Adrenal gland (tissue), 12 donors: ENCODE measurements around the gene MYLK4. TPM values are rescaled to one million over a fixed set of nuclear protein-coding genes. Genes with fewer than 3 reads are reported as not detected.

ENCODE experiments used
- DNase-seq, 7 donors: peaks; one replicate each; pipeline ENCODE4 v3.0.0-alpha.2; 2019 to 2020
- H3K27ac ChIP-seq, 5 donors: fragments of 200-600 bp; sonication (generic) in 4 of 5; 1 replicate in 3 of 5; 2 replicates in 2 of 5; pipeline versions ENCODE4 v1.5.1 to v1.8.0; 2016 to 2020; ENCODE audit warnings: mild to moderate bottlenecking in 1 of 5
- H3K27me3 ChIP-seq: fragments of 200-600 bp; 2 replicates; pipeline ENCODE4 v1.8.0; 2021
- H3K36me3 ChIP-seq, 2 donors: fragments of 200-600 bp; replicated peaks in 1 of 2; 1 replicate in 1 of 2; 2 replicates in 1 of 2; pipeline versions ENCODE4 v1.5.1 to v1.8.0; 2018 to 2022
- H3K4me1 ChIP-seq, 2 donors: fragments of 200-600 bp; replicated peaks in 1 of 2; 1 replicate in 1 of 2; 2 replicates in 1 of 2; pipeline versions ENCODE4 v1.5.1 to v1.8.0; 2018 to 2021
- H3K4me3 ChIP-seq, 4 donors: fragments of 200-600 bp; sonication (generic) in 3 of 4; one replicate each; pipeline ENCODE4 v1.5.1; 2016 to 2018
- H3K9me3 ChIP-seq, 3 donors: fragments of 200-600 bp; sonication (generic) in 1 of 3; replicated peaks in 1 of 3; 1 replicate in 2 of 3; 2 replicates in 1 of 3; pipeline versions ENCODE4 v1.5.1 to v1.8.0; 2016 to 2021
- CTCF ChIP-seq, 6 experiments: fragments of 450-650 bp in 4 of 6; fragments of 200-600 bp in 2 of 6; sonication (generic) in 1 of 6; IDR thresholded peaks; 1 replicate in 5 of 6; 2 replicates in 1 of 6; pipeline versions ENCODE4 v1.5.1 to v1.8.0; 2016 to 2021; ENCODE audit warnings: antibody characterized with exemption in 6 of 6, mild to moderate bottlenecking in 2 of 6, moderate library complexity in 1 of 6
- POLR2A ChIP-seq, 2 donors: fragments of 450-650 bp; IDR thresholded peaks; one replicate each; pipeline ENCODE4 v1.6.1; 2017; ENCODE audit warnings: antibody characterized with exemption in 2 of 2, mild to moderate bottlenecking in 2 of 2, moderate library complexity in 1 of 2
- WGBS, 4 donors: extraction: QIAGEN DNeasy Blood & Tissue Kit in 2 of 4; methylation state at CpG; one replicate each; pipeline versions ENCODE4 v1.1.5 to v1.1.7; 2013 to 2017; 5-methylcytosine and 5-hydroxymethylcytosine counted together
- intact Hi-C, 2 donors: fragments of 100-400 bp; cut with DNase I; formaldehyde crosslinking; loops; one replicate each; pipeline versions ENCODE4 v1.14.1 to v1.15.0; 2022 to 2023
- polyA plus RNA-seq, 3 donors: library from polyadenylated mRNA; stranded (reverse); fragments of 200-250 nt in 2 of 3; fragments of 350-450 nt in 1 of 3; fragmentation: Illumina TruSeq in 1 of 3; extraction: RNeasy Lipid Tissue Mini Kit (QIAGEN cat#74804) in 1 of 3; gene quantifications; one replicate each; pipeline ENCODE4 v1.2.3, GENCODE V29; 2013 to 2014
- total RNA-seq, 9 donors: library from RNA; depleted of rRNA in 4 of 9; stranded (reverse); fragments of >200 nt in 4 of 9; fragments of 120-200 nt in 1 of 9; fragmentation: NEBNext Ultra II Directional in 1 of 9; extraction: Animal tissue kit (Norgen Biotek cat#: 25700) in 1 of 9; gene quantifications; one replicate each; pipeline versions ENCODE4 v1.1.0 to v1.2.4, GENCODE V29; 2013 to 2023
- donor health status: healthy with polysubstance abuse.
- donor health status: Bipolar disorder and iron deficiency.
- donor health status: DM: yes; HTN: yes; CAD: no.
- donor health status: DM: no; HTN: no; CAD: no.
- donor health status: DM: no; HTN: no; CAD: no.
- donor health status: DM: yes; HTN: yes; CAD: no.

The MYLK4 gene
- total and polyA plus RNA-seq, 12 donors = 0.35 to 0.90 (median 0.68) TPM

- Histone ChIP-seq H3K27me3 (no peaks in the 10 kb centered on the region), H3K27ac (no peak overlapping the region), H3K4me3 (no peak overlapping the region), H3K9me3 (no peaks in the 10 kb centered on the region), H3K36me3 (no peaks in the 10 kb centered on the region), H3K4me1 (no peaks in the 10 kb centered on the region)
- intact Hi-C loops = no loop called here
- WGBS, 4 donors = 90 to 95% (median 93%) methylated on average over 18 of the region's 18 CpGs
- TF ChIP-seq POLR2A (IDR thresholded peaks at IDR 0.05) (no peak), CTCF (IDR thresholded peaks at IDR 0.05) (no peak)
- DNase-seq = no peak
Measured at GRCh38 chr6:2684103-2684749, 66.5 kb downstream of the MYLK4 start.

- intact Hi-C loops = no loop called here
- TF ChIP-seq POLR2A (IDR thresholded peaks at IDR 0.05) (no peak), CTCF (IDR thresholded peaks at IDR 0.05) (no peak)
- DNase-seq = no peak
- Histone ChIP-seq H3K27ac (no peak overlapping the region), H3K36me3 (no peaks in the 10 kb centered on the region), H3K9me3 (no peaks in the 10 kb centered on the region), H3K4me1 (no peaks in the 10 kb centered on the region), H3K27me3 (no peaks in the 10 kb centered on the region), H3K4me3 (no peak overlapping the region)
- WGBS, 4 donors = 64 to 70% (median 66%) methylated on average over 15 of the region's 15 CpGs
Measured at GRCh38 chr6:2680264-2680922, 70.3 kb downstream of the MYLK4 start.

GRCh38 chr6:2677080-2677593 is 73.6 kb downstream of the MYLK4 start:
- H3K27ac ChIP-seq = no peak overlapping the region
- H3K27me3 ChIP-seq = no peaks in the 10 kb centered on the region
- no peaks in the 10 kb centered on the region for H3K36me3 ChIP-seq
- no peaks in the 10 kb centered on the region for H3K9me3 ChIP-seq
- WGBS, 4 donors = 74 to 84% (median 81%) methylated on average over 4 of the region's 4 CpGs
- DNase-seq = no peak
- H3K4me3 ChIP-seq = no peak overlapping the region
- no peaks in the 10 kb centered on the region for H3K4me1 ChIP-seq
- TF ChIP-seq CTCF (IDR thresholded peaks at IDR 0.05) (no peak), POLR2A (IDR thresholded peaks at IDR 0.05) (no peak)
- intact Hi-C loops = no loop called here

GRCh38 chr6:2676048-2676447 is 74.7 kb downstream of the MYLK4 start:
- 88 to 93% (median 92%) methylated on average over 2 of the region's 2 CpGs for WGBS, 4 donors
- TF ChIP-seq CTCF (IDR thresholded peaks at IDR 0.05) (no peak), POLR2A (IDR thresholded peaks at IDR 0.05) (no peak)
- H3K27ac ChIP-seq = no peak overlapping the region
- H3K4me3 ChIP-seq = no peak overlapping the region
- H3K9me3 ChIP-seq = no peaks in the 10 kb centered on the region
- intact Hi-C loops = no loop called here
- H3K36me3 ChIP-seq = no peaks in the 10 kb centered on the region
- no peak for DNase-seq
- H3K27me3 ChIP-seq = no peaks in the 10 kb centered on the region
- H3K4me1 ChIP-seq = no peaks in the 10 kb centered on the region
